GM12865 (cell line): ENCODE results near the gene MTMR11.

Source experiments
- DNase-seq: peaks from one replicate; pipeline ENCODE4 v3.0.0; 2010; ENCODE audit warnings: low read depth
- H3K4me3 ChIP-seq: 2 replicates; pipeline ENCODE4 v1.5.1; 2011; ENCODE audit warnings: mild to moderate bottlenecking, low read depth, low read length, control low read depth
- CTCF ChIP-seq: IDR thresholded peaks from 2 replicates; pipeline ENCODE4 v1.5.1; 2011; ENCODE audit warnings: low read length, control low read depth, low read depth, inconsistent platforms; ENCODE audit not compliant: insufficient read depth; ENCODE audit errors: missing control alignments

The MTMR11 gene

GRCh38 chr1:149936170-149936991 is at the start of gene MTMR11:
TSS of gene MTMR11 (minus strand) at chr1:149936879. CDS start at chr1:149936647, 232 bp downstream.
- H3K4me3 ChIP-seq = no peak within 1 kb of the TSS
- no peak for TF ChIP-seq CTCF
- DNase-seq = no peak

GRCh38 chr1:149979972-149980540 is 43.4 kb upstream of the MTMR11 start:
- DNase-seq = no peak
- no peak for TF ChIP-seq CTCF
- H3K4me3 ChIP-seq = no peak overlapping the region

GRCh38 chr1:149979245-149979971 is 42.7 kb upstream of the MTMR11 start:
- H3K4me3 ChIP-seq = no peak overlapping the region
- TF ChIP-seq CTCF = no peak
- DNase-seq = no peak

- DNase-seq = no peak
- no peak for TF ChIP-seq CTCF
- no peak overlapping the region for H3K4me3 ChIP-seq
These were observed 41.9 kb upstream of the MTMR11 start for GRCh38 chr1:149978547-149979023.

- DNase-seq = no peak
- no peak overlapping the region for H3K4me3 ChIP-seq
- TF ChIP-seq CTCF = no peak
These were observed 40.7 kb upstream of the MTMR11 start for GRCh38 chr1:149977345-149977744.

- TF ChIP-seq CTCF = no peak
- H3K4me3 ChIP-seq = no peak overlapping the region
- no peak for DNase-seq
These were observed 35.9 kb upstream of the MTMR11 start for GRCh38 chr1:149972547-149972946.
